SU-DHL-6 (cell line): Measurements from ENCODE around the gene SPTBN5.

ENCODE experiments used
- H2AFZ ChIP-seq: fragments of 200-600 bp; sonication (generic); 2 replicates; pipeline ENCODE4 v1.6.1; 2014; ENCODE audit warnings: low read depth, mild to moderate bottlenecking, moderate library complexity, mixed read lengths, antibody characterized with exemption, low read length; ENCODE audit not compliant: severe bottlenecking
- H3F3A ChIP-seq: fragments of 200-600 bp; shearing (Covaris generic); 2 replicates; pipeline ENCODE4 v1.6.0; 2016; ENCODE audit warnings: antibody characterized with exemption, mild to moderate bottlenecking; ENCODE audit not compliant: insufficient read depth
- H3K27ac ChIP-seq: fragments of 200-600 bp; sonication (generic); 2 replicates; pipeline ENCODE4 v1.5.1; 2016; ENCODE audit warnings: low read depth, mild to moderate bottlenecking, low read length, moderate library complexity, mixed read lengths
- H3K27me3 ChIP-seq: fragments of 200-600 bp; sonication (generic), shearing (Covaris generic); 2 replicates; pipeline ENCODE4 v1.6.0; 2014; ENCODE audit warnings: mild to moderate bottlenecking, low read length
- H3K36me3 ChIP-seq: fragments of 200-600 bp; sonication (generic); 2 replicates; pipeline ENCODE4 v1.6.1; 2014; ENCODE audit warnings: mild to moderate bottlenecking, low read length, mixed read lengths
- H3K4me2 ChIP-seq: fragments of 300-600, 200-600 bp; shearing (Covaris generic), sonication (generic); 2 replicates; pipeline ENCODE4 v1.6.0; 2014; ENCODE audit warnings: low read length, low read depth, mild to moderate bottlenecking; ENCODE audit not compliant: poor library complexity, severe bottlenecking
- H3K4me3 ChIP-seq: fragments of 200-600 bp; sonication (generic); 2 replicates; pipeline ENCODE4 v1.5.1; 2014; ENCODE audit warnings: antibody characterized with exemption, low read length, mild to moderate bottlenecking, mixed read lengths; ENCODE audit not compliant: insufficient read depth, poor library complexity, severe bottlenecking
- H3K79me2 ChIP-seq: fragments of 200-600 bp; sonication (generic); 2 replicates; pipeline ENCODE4 v1.6.1; 2014; ENCODE audit warnings: mild to moderate bottlenecking, low read length, moderate library complexity; ENCODE audit not compliant: insufficient read depth
- H3K9ac ChIP-seq: fragments of 200-600 bp; sonication (generic); 2 replicates; pipeline ENCODE4 v1.7.0; 2014; ENCODE audit warnings: mild to moderate bottlenecking, low read length
- H3K9me2 ChIP-seq: fragments of 200-600 bp; sonication (generic); replicated peaks from 2 replicates; pipeline ENCODE4 v1.6.1; 2014; ENCODE audit warnings: low read length; ENCODE audit not compliant: insufficient read depth
- H3K9me3 ChIP-seq: fragments of 200-600 bp; sonication (generic); 2 replicates; pipeline ENCODE4 v1.6.1; 2014; ENCODE audit warnings: low read length, mixed read lengths; ENCODE audit not compliant: insufficient read depth
- H4K20me1 ChIP-seq: fragments of 200-600 bp; sonication (generic); 2 replicates; pipeline ENCODE4 v1.6.1; 2014; ENCODE audit warnings: low read depth, mild to moderate bottlenecking, antibody characterized with exemption, low read length, moderate library complexity, mixed read lengths
- EZH2phosphoT487 ChIP-seq: fragments of 200-600 bp; sonication (generic), shearing (Covaris generic); conservative IDR thresholded peaks from 2 replicates; pipeline ENCODE4 v1.6.1; 2018; ENCODE audit warnings: mild to moderate bottlenecking, antibody characterized with exemption, low read length, moderate library complexity, mixed read lengths
- TF ChIP-seq, protein P1 (sequence below): fragments of 200-600 bp; sonication (generic); IDR thresholded peaks from one replicate; pipeline ENCODE4 v1.5.1; 2017; ENCODE audit warnings: antibody characterized with exemption, mild to moderate bottlenecking, low read length, moderate library complexity; ENCODE audit not compliant: insufficient read depth, poor library complexity, severe bottlenecking

The SPTBN5 gene

DNA sequence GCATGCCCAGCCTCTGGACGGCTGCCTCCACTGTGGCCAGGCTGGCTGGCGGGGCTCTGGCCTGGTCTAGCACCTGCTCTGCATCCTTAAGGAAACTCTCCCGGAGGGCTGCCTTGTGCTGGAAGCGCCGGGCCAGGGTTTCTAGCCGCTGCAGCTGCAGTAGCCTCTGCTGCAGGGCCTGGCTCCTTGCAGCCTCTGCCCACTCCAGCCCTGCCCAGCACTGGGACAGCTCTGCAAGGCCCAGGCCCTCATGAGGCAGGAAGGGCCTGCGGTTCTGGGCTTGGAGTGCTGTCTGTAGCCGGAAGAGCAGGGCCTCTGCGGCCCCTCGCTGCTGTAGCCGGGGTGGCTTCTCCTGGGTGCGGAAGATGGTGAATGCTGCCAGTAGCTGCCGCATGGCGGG lies 8.0 kb downstream of the SPTBN5 start:
- no peaks in the 10 kb centered on the region for H3F3A ChIP-seq
- no peaks in the 10 kb centered on the region for H3K79me2 ChIP-seq
- TF ChIP-seq, protein P1, sequence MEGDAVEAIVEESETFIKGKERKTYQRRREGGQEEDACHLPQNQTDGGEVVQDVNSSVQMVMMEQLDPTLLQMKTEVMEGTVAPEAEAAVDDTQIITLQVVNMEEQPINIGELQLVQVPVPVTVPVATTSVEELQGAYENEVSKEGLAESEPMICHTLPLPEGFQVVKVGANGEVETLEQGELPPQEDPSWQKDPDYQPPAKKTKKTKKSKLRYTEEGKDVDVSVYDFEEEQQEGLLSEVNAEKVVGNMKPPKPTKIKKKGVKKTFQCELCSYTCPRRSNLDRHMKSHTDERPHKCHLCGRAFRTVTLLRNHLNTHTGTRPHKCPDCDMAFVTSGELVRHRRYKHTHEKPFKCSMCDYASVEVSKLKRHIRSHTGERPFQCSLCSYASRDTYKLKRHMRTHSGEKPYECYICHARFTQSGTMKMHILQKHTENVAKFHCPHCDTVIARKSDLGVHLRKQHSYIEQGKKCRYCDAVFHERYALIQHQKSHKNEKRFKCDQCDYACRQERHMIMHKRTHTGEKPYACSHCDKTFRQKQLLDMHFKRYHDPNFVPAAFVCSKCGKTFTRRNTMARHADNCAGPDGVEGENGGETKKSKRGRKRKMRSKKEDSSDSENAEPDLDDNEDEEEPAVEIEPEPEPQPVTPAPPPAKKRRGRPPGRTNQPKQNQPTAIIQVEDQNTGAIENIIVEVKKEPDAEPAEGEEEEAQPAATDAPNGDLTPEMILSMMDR: no peak
- TF ChIP-seq EZH2phosphoT487: no peak
- H3K27ac ChIP-seq: no peak overlapping the region
- H3K4me2 ChIP-seq: no peak overlapping the region
- no peak overlapping the region for H3K9ac ChIP-seq
- no peaks in the 10 kb centered on the region for H3K9me2 ChIP-seq
- no peaks in the 10 kb centered on the region for H3K36me3 ChIP-seq
- no peak overlapping the region for H2AFZ ChIP-seq
- H3K4me3 ChIP-seq: no peak overlapping the region
- no peaks in the 10 kb centered on the region for H4K20me1 ChIP-seq
- no peaks in the 10 kb centered on the region for H3K9me3 ChIP-seq
- no peaks in the 10 kb centered on the region for H3K27me3 ChIP-seq

DNA sequence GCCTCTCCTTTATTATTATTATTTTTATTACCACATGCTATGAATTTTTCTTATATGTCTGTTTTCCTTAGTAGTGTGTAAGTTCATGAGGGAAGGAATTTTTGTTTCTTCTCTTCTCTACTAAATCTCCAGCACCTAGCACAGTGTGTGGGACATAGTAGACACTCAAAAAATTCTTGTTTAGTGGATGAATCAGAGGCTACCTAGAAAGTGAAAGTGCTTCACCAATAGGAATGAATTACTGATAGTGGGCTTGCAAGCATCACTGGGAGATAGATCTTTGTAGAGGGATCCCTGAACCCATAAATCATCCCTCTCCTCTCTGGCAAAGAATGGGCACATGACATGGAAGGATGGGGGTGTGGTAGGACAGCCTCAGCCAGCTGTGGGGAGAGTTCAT lies 8.5 kb downstream of the SPTBN5 start:
- Histone ChIP-seq H3K9me3 (no peaks in the 10 kb centered on the region), H4K20me1 (no peaks in the 10 kb centered on the region), H3K36me3 (no peaks in the 10 kb centered on the region), H3K9me2 (no peaks in the 10 kb centered on the region), H3K4me3 (no peak overlapping the region), H2AFZ (no peak overlapping the region), H3K27ac (no peak overlapping the region), H3K27me3 (no peaks in the 10 kb centered on the region), H3F3A (no peaks in the 10 kb centered on the region), H3K4me2 (no peak overlapping the region), H3K9ac (no peak overlapping the region), H3K79me2 (no peaks in the 10 kb centered on the region)
- no peak for TF ChIP-seq EZH2phosphoT487
- TF ChIP-seq, protein P1: no peak

DNA sequence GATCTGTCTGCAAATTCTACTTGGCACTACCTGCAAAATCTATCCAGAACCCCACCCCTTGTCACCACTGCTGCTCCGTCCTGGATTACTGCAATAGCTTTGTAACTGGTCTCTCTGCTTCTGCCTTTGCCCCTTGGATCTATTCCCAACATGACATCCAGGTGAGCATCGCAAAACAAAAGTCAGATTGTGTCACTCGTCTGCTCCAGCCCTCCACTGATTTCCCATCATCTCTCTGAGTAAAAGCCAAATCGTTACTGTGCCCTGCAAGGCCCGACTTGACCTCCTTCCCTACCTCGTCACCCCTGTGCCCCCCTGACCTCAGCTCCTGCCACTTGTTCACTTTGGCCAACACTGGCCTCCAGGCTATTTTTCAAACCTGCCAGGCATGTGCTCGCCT lies 9.4 kb downstream of the SPTBN5 start:
- Histone ChIP-seq H3K27me3 (no peaks in the 10 kb centered on the region), H3F3A (no peaks in the 10 kb centered on the region), H3K4me3 (no peak overlapping the region), H3K36me3 (no peaks in the 10 kb centered on the region), H3K9ac (no peak overlapping the region), H2AFZ (no peak overlapping the region), H3K79me2 (no peaks in the 10 kb centered on the region), H4K20me1 (no peaks in the 10 kb centered on the region), H3K9me3 (no peaks in the 10 kb centered on the region), H3K9me2 (no peaks in the 10 kb centered on the region), H3K27ac (no peak overlapping the region), H3K4me2 (no peak overlapping the region)
- TF ChIP-seq, protein P1: no peak
- no peak for TF ChIP-seq EZH2phosphoT487

DNA sequence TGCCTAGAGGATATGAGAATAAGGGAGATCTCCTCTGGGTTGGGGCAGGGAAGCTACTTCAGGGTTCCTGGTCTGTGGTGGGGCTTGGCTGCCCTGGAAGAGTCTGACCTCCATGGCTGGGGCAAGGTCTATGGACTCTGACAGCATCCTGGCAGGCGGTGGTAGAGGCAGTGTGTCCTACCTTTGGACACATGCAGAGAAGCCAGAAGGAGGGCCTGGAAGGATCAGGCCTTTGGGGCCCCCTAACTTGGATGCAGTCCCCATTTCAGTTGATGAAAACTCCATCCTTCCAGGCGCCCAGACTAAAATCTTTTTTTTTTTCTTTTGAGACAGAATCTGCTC lies 10.4 kb downstream of the SPTBN5 start:
- no peaks in the 10 kb centered on the region for H4K20me1 ChIP-seq
- H3F3A ChIP-seq: no peaks in the 10 kb centered on the region
- H3K4me3 ChIP-seq: no peak overlapping the region
- no peak overlapping the region for H2AFZ ChIP-seq
- H3K79me2 ChIP-seq: no peaks in the 10 kb centered on the region
- no peak overlapping the region for H3K9ac ChIP-seq
- no peaks in the 10 kb centered on the region for H3K27me3 ChIP-seq
- H3K9me2 ChIP-seq: no peaks in the 10 kb centered on the region
- H3K9me3 ChIP-seq: no peaks in the 10 kb centered on the region
- H3K4me2 ChIP-seq: no peak overlapping the region
- H3K27ac ChIP-seq: no peak overlapping the region
- no peaks in the 10 kb centered on the region for H3K36me3 ChIP-seq
- TF ChIP-seq, protein P1: no peak
- no peak for TF ChIP-seq EZH2phosphoT487
